ENCODE results near the gene PXN. TPM values are rescaled to one million over a fixed set of nuclear protein-coding genes. Genes with fewer than 3 reads are reported as not detected.

PXN gene
- total and polyA plus RNA-seq, 2 of the 13 experiments (the other 11 are each of a cell fraction or from before 2014, with no cell fraction given), result 13.6 to 14.2 TPM

DNA sequence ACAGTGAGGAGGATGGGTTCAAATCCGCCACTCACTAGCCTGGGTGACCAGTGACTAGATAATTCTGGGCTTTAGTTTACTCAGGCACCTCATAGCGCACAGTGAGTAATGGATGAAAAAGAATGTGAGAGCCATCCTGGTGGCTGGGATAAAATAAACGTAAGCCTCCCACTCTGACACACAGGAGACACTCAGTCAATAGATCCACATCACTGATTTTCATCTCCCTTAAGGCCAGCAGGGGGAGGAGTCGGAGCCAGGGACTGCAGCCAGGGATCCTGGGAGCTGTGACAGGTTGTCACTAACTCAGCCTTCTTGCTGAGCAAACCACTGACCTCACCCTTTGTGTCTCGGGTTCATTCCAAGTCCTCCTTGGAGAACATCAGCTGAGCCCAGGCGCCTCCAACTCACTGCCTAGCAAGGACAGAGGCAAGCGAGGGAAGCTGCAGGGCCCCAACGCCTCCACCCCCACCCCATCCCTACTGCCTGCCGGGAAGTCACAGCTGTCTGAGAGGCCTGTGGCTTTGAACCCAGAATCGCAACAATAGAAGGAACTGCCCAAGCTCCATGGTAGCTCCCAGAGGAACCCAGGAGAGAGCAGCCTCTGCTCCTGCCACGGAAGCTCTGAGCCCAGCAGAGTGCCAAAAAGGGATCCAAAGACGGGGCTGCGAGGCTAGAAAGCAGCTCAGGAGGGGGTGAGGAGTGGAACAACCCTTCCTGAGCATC is 30.7 kb downstream of the PXN start:
- ATAC-seq, result peak; percentile 81
- intact Hi-C loops (cut with micrococcal nuclease; ENCODE audit: unreplicated experiment) (no loop called here), in situ Hi-C loops (cut with HindIII; ENCODE audit: extremely low pct_ligation_motif_present, low pct_unique_long_range_greater_than_20kb) (loop anchor here (5.0 kb wide), 1 partner anchor 32 kb away; the partner anchor contains the start of gene PXN)
- Histone ChIP-seq H3K36me3 (replicated peaks in 1 of 2; ENCODE audit: control insufficient read depth in 1 of 2, insufficient read depth in 2 of 2, low read length in 2 of 2) (no peaks in the 10 kb centered on the region; a peak in 1 of 5 replicates), H3K4me1 (ENCODE audit: insufficient read depth, low read length) (peaks cover 66% of the 10 kb centered on the region), H3K4me2 (ENCODE audit: low read depth, low read length) (peak overlapping the region; percentile 50), H3K79me2 (ENCODE audit: insufficient read depth, low read length) (peaks cover 17% of the 10 kb centered on the region), H4K20me1 (ENCODE audit: insufficient read depth, low read length) (peaks cover 9% of the 10 kb centered on the region), H3K9ac (ENCODE audit: insufficient read depth, low read depth, low read length) (no peak overlapping the region), H3K27ac (ENCODE audit: extremely low read length, insufficient read depth, low read length) (no peak overlapping the region), H3K9me3 (ENCODE audit: low read length) (no peaks in the 10 kb centered on the region), H3K27me3 (ENCODE audit: control insufficient read depth in 1 of 2, insufficient read depth in 2 of 2, low read length in 2 of 2) (no peaks in the 10 kb centered on the region), H2AFZ (ENCODE audit: low read length) (no peak overlapping the region), H3K4me3 (replicated peaks in 1 of 3; ENCODE audit: insufficient read depth in 1 of 3, low read depth in 2 of 3, low read length in 3 of 3) (no peak overlapping the region; a peak in 1 of 6 replicates)
- CTCF ChIA-PET (ENCODE audit: low intra/inter-chr PET ratio, low total read pairs), result interaction anchor here (2.2 kb wide), 1 partner anchor 31 kb away, joined by 20 read pairs; the partner anchor contains the start of gene PXN
- WGBS (ENCODE audit: low lambda C conversion rate), result 39% methylated on average over 6 of the region's 13 CpGs
- peak; percentile 97 for FAIRE-seq
- peak; percentile 85 for DNase-seq (ENCODE audit: low spot score)
- POLR2A ChIA-PET, result interaction anchor here (0.8 to 2.7 kb wide), 8 partner anchors 9 to 57 kb away, joined by 3 to 37 read pairs (median 6); partner anchors contain the start of genes PXN, RNU4-1, RNU4-2 and RPLP0
- no TSS peak for BruUV-seq (replicated peaks)
- TF ChIP-seq ZNF292 (CRISPR knock-in tag; IDR thresholded peaks at IDR 0.05; ENCODE audit: borderline replicate concordance, low read depth) (peak; percentile 79; the same call in 1 of the 2 replicates), SP5 (CRISPR knock-in tag; IDR thresholded peaks at IDR 0.05; ENCODE audit: borderline replicate concordance, low read depth) (0 out of 2 replicates have a peak, but pooled peaks have one; percentile 22), NFKB2 (CRISPR knock-in tag; IDR thresholded peaks at IDR 0.05; ENCODE audit: borderline replicate concordance) (0 out of 2 replicates have a peak, but pooled peaks have one; percentile 39), MED1 (CRISPR knock-in tag; IDR thresholded peaks at IDR 0.05) (peak; percentile 48; the same call in 1 of the 2 replicates), CTCF (CRISPR knock-in tag; IDR thresholded peaks at IDR 0.05) (peak; percentile 78), ZNF652 (CRISPR knock-in tag; IDR thresholded peaks at IDR 0.05; ENCODE audit: borderline replicate concordance, low read depth) (0 out of 2 replicates have a peak, but pooled peaks have one; percentile 8), MXI1 (IDR thresholded peaks at IDR 0.05; ENCODE audit: borderline replicate concordance, low read depth, low read length) (peak; percentile 66; the same call in 1 of the 3 replicates), ZNF331 (CRISPR knock-in tag; IDR thresholded peaks at IDR 0.05) (peak; percentile 44; the same call in 1 of the 2 replicates), HNF4A (CRISPR knock-in tag; IDR thresholded peaks at IDR 0.05) (peak; percentile 9; the same call in 1 of the 2 replicates), SIN3A (IDR thresholded peaks at IDR 0.05; ENCODE audit: borderline replicate concordance, low read depth, low read length) (no peak), FOXA1 (IDR thresholded peaks at IDR 0.05) (no peak), FOXA1 (CRISPR knock-in tag; IDR thresholded peaks at IDR 0.05) (peak; percentile 52), TBL1XR1 (IDR thresholded peaks at IDR 0.05; ENCODE audit: borderline replicate concordance, low read length, partially characterized antibody) (no peak), ERF (CRISPR knock-in tag; IDR thresholded peaks at IDR 0.05) (peak; percentile 44; the same call in 1 of the 2 replicates)
- TF ChIP-seq, protein P1, sequence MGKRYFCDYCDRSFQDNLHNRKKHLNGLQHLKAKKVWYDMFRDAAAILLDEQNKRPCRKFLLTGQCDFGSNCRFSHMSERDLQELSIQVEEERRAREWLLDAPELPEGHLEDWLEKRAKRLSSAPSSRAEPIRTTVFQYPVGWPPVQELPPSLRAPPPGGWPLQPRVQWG (CRISPR knock-in tag; IDR thresholded peaks at IDR 0.05; ENCODE audit: borderline replicate concordance, low read depth), result no peak
- TF ChIP-seq, protein P2, sequence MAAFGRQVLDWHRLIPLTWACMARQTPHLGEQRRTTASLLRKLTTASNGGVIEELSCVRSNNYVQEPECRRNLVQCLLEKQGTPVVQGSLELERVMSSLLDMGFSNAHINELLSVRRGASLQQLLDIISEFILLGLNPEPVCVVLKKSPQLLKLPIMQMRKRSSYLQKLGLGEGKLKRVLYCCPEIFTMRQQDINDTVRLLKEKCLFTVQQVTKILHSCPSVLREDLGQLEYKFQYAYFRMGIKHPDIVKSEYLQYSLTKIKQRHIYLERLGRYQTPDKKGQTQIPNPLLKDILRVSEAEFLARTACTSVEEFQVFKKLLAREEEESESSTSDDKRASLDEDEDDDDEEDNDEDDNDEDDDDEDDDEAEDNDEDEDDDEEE (CRISPR knock-in tag; IDR thresholded peaks at IDR 0.05), result 0 out of 2 replicates have a peak, but pooled peaks have one; percentile 40
- TF ChIP-seq, protein P3, sequence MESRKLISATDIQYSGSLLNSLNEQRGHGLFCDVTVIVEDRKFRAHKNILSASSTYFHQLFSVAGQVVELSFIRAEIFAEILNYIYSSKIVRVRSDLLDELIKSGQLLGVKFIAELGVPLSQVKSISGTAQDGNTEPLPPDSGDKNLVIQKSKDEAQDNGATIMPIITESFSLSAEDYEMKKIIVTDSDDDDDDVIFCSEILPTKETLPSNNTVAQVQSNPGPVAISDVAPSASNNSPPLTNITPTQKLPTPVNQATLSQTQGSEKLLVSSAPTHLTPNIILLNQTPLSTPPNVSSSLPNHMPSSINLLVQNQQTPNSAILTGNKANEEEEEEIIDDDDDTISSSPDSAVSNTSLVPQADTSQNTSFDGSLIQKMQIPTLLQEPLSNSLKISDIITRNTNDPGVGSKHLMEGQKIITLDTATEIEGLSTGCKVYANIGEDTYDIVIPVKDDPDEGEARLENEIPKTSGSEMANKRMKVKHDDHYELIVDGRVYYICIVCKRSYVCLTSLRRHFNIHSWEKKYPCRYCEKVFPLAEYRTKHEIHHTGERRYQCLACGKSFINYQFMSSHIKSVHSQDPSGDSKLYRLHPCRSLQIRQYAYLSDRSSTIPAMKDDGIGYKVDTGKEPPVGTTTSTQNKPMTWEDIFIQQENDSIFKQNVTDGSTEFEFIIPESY (CRISPR knock-in tag; IDR thresholded peaks at IDR 0.05), result peak; percentile 78

Data from HepG2 (cell line).